ENCODE results near the gene NRXN3. TPM values are rescaled to one million over a fixed set of nuclear protein-coding genes. Genes with fewer than 3 reads are reported as not detected.

NRXN3 gene
- polyA plus RNA-seq, 1 donor (not counting 4 experiments of a cell fraction or from before 2014, with no cell fraction given), result 0.89 TPM

GRCh38 chr14:78188882-78189281, 18.7 kb downstream of the NRXN3 start:
- DNase-seq (ENCODE audit: low read depth, low spot score), result no peak
- Histone ChIP-seq H3K27ac (ENCODE audit: control insufficient read depth, insufficient read depth, low read length) (no peak overlapping the region), H3K27me3 (ENCODE audit: control insufficient read depth, extremely low read depth, insufficient read depth, low read length) (peaks cover 4% of the 10 kb centered on the region), H3K9me1 (ENCODE audit: control insufficient read depth, extremely low read depth, insufficient read depth, low read length) (no peaks in the 10 kb centered on the region), H4K20me1 (ENCODE audit: control insufficient read depth, extremely low read depth, insufficient read depth, low read length) (no peaks in the 10 kb centered on the region), H3K79me2 (ENCODE audit: control insufficient read depth, insufficient read depth, low read length) (no peaks in the 10 kb centered on the region), H3K9me3 (ENCODE audit: control insufficient read depth, low read depth, low read length) (no peaks in the 10 kb centered on the region), H2AFZ (ENCODE audit: control insufficient read depth, low read length) (no peak overlapping the region), H3K9ac (ENCODE audit: control insufficient read depth, extremely low read depth, insufficient read depth, low read length) (no peak overlapping the region), H3K36me3 (ENCODE audit: control insufficient read depth in 2 of 2, extremely low read depth in 1 of 2, insufficient read depth in 2 of 2, low read length in 2 of 2) (no peaks in the 10 kb centered on the region), H3K4me2 (ENCODE audit: control insufficient read depth, extremely low read depth, insufficient read depth, low read depth, low read length) (no peak overlapping the region), H3K4me3 (ENCODE audit: control insufficient read depth in 2 of 3, extremely low read depth in 1 of 3, insufficient read depth in 2 of 3, low read depth in 1 of 3, low read length in 3 of 3) (no peak overlapping the region), H3K4me1 (ENCODE audit: control insufficient read depth, extremely low read depth, insufficient read depth, low read length) (no peaks in the 10 kb centered on the region)
- TF ChIP-seq EZH2 (IDR thresholded peaks at IDR 0.05; ENCODE audit: low read length) (no peak), CTCF (optimal IDR thresholded peaks at IDR 0.05 in 1 of 3, IDR thresholded peaks at IDR 0.05 in 1 of 3, conservative IDR thresholded peaks at IDR 0.05 in 1 of 3; ENCODE audit: extremely low read depth in 1 of 3, insufficient read depth in 2 of 3, low read length in 3 of 3) (no peak)
- FAIRE-seq, result no peak
- dilution Hi-C loops (cut with MboI; ENCODE audit: extremely low pct_ligation_motif_present, low sequenced_read_pairs), result no loop called here

GRCh38 chr14:78195431-78195830, 25.3 kb downstream of the NRXN3 start:
- Histone ChIP-seq H3K79me2 (ENCODE audit: control insufficient read depth, insufficient read depth, low read length) (no peaks in the 10 kb centered on the region), H3K27me3 (ENCODE audit: control insufficient read depth, extremely low read depth, insufficient read depth, low read length) (peaks cover 15% of the 10 kb centered on the region), H3K4me1 (ENCODE audit: control insufficient read depth, extremely low read depth, insufficient read depth, low read length) (no peaks in the 10 kb centered on the region), H3K4me3 (ENCODE audit: control insufficient read depth in 2 of 3, extremely low read depth in 1 of 3, insufficient read depth in 2 of 3, low read depth in 1 of 3, low read length in 3 of 3) (no peak overlapping the region), H3K9ac (ENCODE audit: control insufficient read depth, extremely low read depth, insufficient read depth, low read length) (no peak overlapping the region), H3K9me1 (ENCODE audit: control insufficient read depth, extremely low read depth, insufficient read depth, low read length) (no peaks in the 10 kb centered on the region), H3K36me3 (ENCODE audit: control insufficient read depth in 2 of 2, extremely low read depth in 1 of 2, insufficient read depth in 2 of 2, low read length in 2 of 2) (no peaks in the 10 kb centered on the region), H3K27ac (ENCODE audit: control insufficient read depth, insufficient read depth, low read length) (no peak overlapping the region), H2AFZ (ENCODE audit: control insufficient read depth, low read length) (no peak overlapping the region), H4K20me1 (ENCODE audit: control insufficient read depth, extremely low read depth, insufficient read depth, low read length) (no peaks in the 10 kb centered on the region), H3K4me2 (ENCODE audit: control insufficient read depth, extremely low read depth, insufficient read depth, low read depth, low read length) (no peak overlapping the region), H3K9me3 (ENCODE audit: control insufficient read depth, low read depth, low read length) (no peaks in the 10 kb centered on the region)
- no peak for TF ChIP-seq EZH2 (IDR thresholded peaks at IDR 0.05; ENCODE audit: low read length)
- no peak for TF ChIP-seq CTCF (optimal IDR thresholded peaks at IDR 0.05 in 1 of 3, IDR thresholded peaks at IDR 0.05 in 1 of 3, conservative IDR thresholded peaks at IDR 0.05 in 1 of 3; ENCODE audit: extremely low read depth in 1 of 3, insufficient read depth in 2 of 3, low read length in 3 of 3)
- dilution Hi-C loops (cut with MboI; ENCODE audit: extremely low pct_ligation_motif_present, low sequenced_read_pairs), result no loop called here
- FAIRE-seq, result no peak
- no peak for DNase-seq (ENCODE audit: low read depth, low spot score)
